ENCODE data around the gene PYGO2.
"Not testable (repeated sequence)": the region's sequence is repeated elsewhere in the genome, so short reads cannot be mapped to it uniquely, and the experiment has no call there.

Gene PYGO2

GRCh38 chr1:154989195-154989860 is 27.7 kb upstream of the PYGO2 start:
- Histone ChIP-seq H3K4me3 (ENCODE audit: control insufficient read depth in 1 of 7, extremely low read depth in 1 of 7, insufficient read depth in 4 of 7, low read depth in 2 of 7, low read length in 6 of 7) (no peak overlapping the region), H3K27me3 (replicated peaks in 2 of 5; ENCODE audit: control insufficient read depth in 4 of 5, insufficient read depth in 5 of 5, low read length in 4 of 5) (no peaks in the 10 kb centered on the region), H3K4me1 (ENCODE audit: control extremely low read depth in 1 of 4, control insufficient read depth in 4 of 4, insufficient read depth in 4 of 4, low read length in 3 of 4) (peaks cover 0 to 19% (median 7%) of the 10 kb centered on the region in 4 experiments), H3K9me3 (ENCODE audit: control extremely low read depth in 1 of 5, control insufficient read depth in 4 of 5, insufficient read depth in 2 of 5, low read depth in 1 of 5, low read length in 4 of 5) (no peaks in the 10 kb centered on the region), H3K36me3 (ENCODE audit: control insufficient read depth in 4 of 4, insufficient read depth in 4 of 4, low read length in 3 of 4) (peaks cover 6 to 49% (median 34%) of the 10 kb centered on the region in 4 experiments), H3K27ac (ENCODE audit: insufficient read depth in 1 of 2, low read depth in 1 of 2, low read length in 2 of 2, poor library complexity in 1 of 2, severe bottlenecking in 2 of 2) (no peak overlapping the region)
- DNase-seq, result no peak
- ChIA-PET CTCF (interaction anchor here (1.0 to 20.2 kb wide), 7 partner anchors 8 to 70 kb away, joined by 4 to 320 read pairs (median 6); partner anchors contain the start of genes LENEP and ZBTB7B), POLR2A (no interaction called here)
- 100% methylated on average over 2 of the region's 3 CpGs for WGBS (ENCODE audit: insufficient coverage)

- Histone ChIP-seq H3K4me1 (ENCODE audit: control extremely low read depth in 1 of 4, control insufficient read depth in 4 of 4, insufficient read depth in 4 of 4, low read length in 3 of 4) (peaks cover 4 to 21% (median 12%) of the 10 kb centered on the region in 4 experiments), H3K27me3 (replicated peaks in 2 of 5; ENCODE audit: control insufficient read depth in 4 of 5, insufficient read depth in 5 of 5, low read length in 4 of 5) (no peaks in the 10 kb centered on the region), H3K27ac (ENCODE audit: insufficient read depth in 1 of 2, low read depth in 1 of 2, low read length in 2 of 2, poor library complexity in 1 of 2, severe bottlenecking in 2 of 2) (no peak overlapping the region), H3K36me3 (ENCODE audit: control insufficient read depth in 4 of 4, insufficient read depth in 4 of 4, low read length in 3 of 4) (peaks cover 6 to 49% (median 34%) of the 10 kb centered on the region in 4 experiments), H3K4me3 (ENCODE audit: control insufficient read depth in 1 of 7, extremely low read depth in 1 of 7, insufficient read depth in 4 of 7, low read depth in 2 of 7, low read length in 6 of 7) (no peak overlapping the region), H3K9me3 (ENCODE audit: control extremely low read depth in 1 of 5, control insufficient read depth in 4 of 5, insufficient read depth in 2 of 5, low read depth in 1 of 5, low read length in 4 of 5) (no peaks in the 10 kb centered on the region)
- peak in 1 of 3 donors; percentile 32 for DNase-seq
- 98% methylated on average over 16 of the region's 17 CpGs for WGBS (ENCODE audit: insufficient coverage)
- ChIA-PET CTCF (interaction anchor here (0.7 to 20.2 kb wide), 11 partner anchors 10 to 71 kb away, joined by 3 to 320 read pairs (median 6); partner anchors contain the start of genes CKS1B, LENEP, PYGO2 and ZBTB7B), POLR2A (no interaction called here)
Measured at GRCh38 chr1:154988058-154988954, 26.7 kb upstream of the PYGO2 start.

GRCh38 chr1:154987326-154987725 is 25.7 kb upstream of the PYGO2 start:
- POLR2A ChIA-PET, result interaction anchor here (0.7 kb wide), 1 partner anchor 360 kb away, joined by 4 read pairs; no protein-coding TSS in a partner anchor

GRCh38 chr1:154986736-154987135 is 25.2 kb upstream of the PYGO2 start:
- CTCF ChIA-PET, result interaction anchor here (1.2 to 20.2 kb wide), 5 partner anchors 8 to 65 kb away, joined by 3 to 320 read pairs (median 13); partner anchors contain the start of genes LENEP and ZBTB7B
- not testable (repeated sequence) for DNase-seq; H3K27me3 ChIP-seq (replicated peaks in 2 of 5; ENCODE audit: control insufficient read depth in 4 of 5, insufficient read depth in 5 of 5, low read length in 4 of 5); H3K27ac ChIP-seq (ENCODE audit: insufficient read depth in 1 of 2, low read depth in 1 of 2, low read length in 2 of 2, poor library complexity in 1 of 2, severe bottlenecking in 2 of 2); H3K9me3 ChIP-seq (ENCODE audit: control extremely low read depth in 1 of 5, control insufficient read depth in 4 of 5, insufficient read depth in 2 of 5, low read depth in 1 of 5, low read length in 4 of 5); H3K4me3 ChIP-seq (ENCODE audit: control insufficient read depth in 1 of 7, extremely low read depth in 1 of 7, insufficient read depth in 4 of 7, low read depth in 2 of 7, low read length in 6 of 7)
- peaks cover 9 to 24% (median 17%) of the 10 kb centered on the region in 4 experiments for H3K4me1 ChIP-seq (ENCODE audit: control extremely low read depth in 1 of 4, control insufficient read depth in 4 of 4, insufficient read depth in 4 of 4, low read length in 3 of 4)
- WGBS (ENCODE audit: insufficient coverage), result 100% methylated on average over 1 of the region's 4 CpGs
- peaks cover 6 to 42% (median 31%) of the 10 kb centered on the region in 4 experiments for H3K36me3 ChIP-seq (ENCODE audit: control insufficient read depth in 4 of 4, insufficient read depth in 4 of 4, low read length in 3 of 4)
- POLR2A ChIA-PET, result interaction anchor here (0.7 kb wide), 1 partner anchor 359 kb away, joined by 4 read pairs; no protein-coding TSS in a partner anchor

More at GRCh38 chr1:154987326-154987725, 25.7 kb upstream of the PYGO2 start:
- Histone ChIP-seq H3K27me3 (replicated peaks in 2 of 5; ENCODE audit: control insufficient read depth in 4 of 5, insufficient read depth in 5 of 5, low read length in 4 of 5) (no peaks in the 10 kb centered on the region), H3K4me3 (ENCODE audit: control insufficient read depth in 1 of 7, extremely low read depth in 1 of 7, insufficient read depth in 4 of 7, low read depth in 2 of 7, low read length in 6 of 7) (no peak overlapping the region), H3K36me3 (ENCODE audit: control insufficient read depth in 4 of 4, insufficient read depth in 4 of 4, low read length in 3 of 4) (peaks cover 6 to 42% (median 31%) of the 10 kb centered on the region in 4 experiments), H3K4me1 (ENCODE audit: control extremely low read depth in 1 of 4, control insufficient read depth in 4 of 4, insufficient read depth in 4 of 4, low read length in 3 of 4) (peaks cover 8 to 19% (median 16%) of the 10 kb centered on the region in 4 experiments), H3K27ac (ENCODE audit: insufficient read depth in 1 of 2, low read depth in 1 of 2, low read length in 2 of 2, poor library complexity in 1 of 2, severe bottlenecking in 2 of 2) (no peak overlapping the region), H3K9me3 (ENCODE audit: control extremely low read depth in 1 of 5, control insufficient read depth in 4 of 5, insufficient read depth in 2 of 5, low read depth in 1 of 5, low read length in 4 of 5) (no peaks in the 10 kb centered on the region)
- CTCF ChIA-PET, result interaction anchor here (1.1 to 20.2 kb wide), 9 partner anchors 9 to 72 kb away, joined by 3 to 320 read pairs (median 8); partner anchors contain the start of genes CKS1B, LENEP, PYGO2 and ZBTB7B
- no peak for DNase-seq
- 95% methylated on average over 4 of the region's 6 CpGs for WGBS (ENCODE audit: insufficient coverage)

- peak overlapping the region; percentile 76 to 83 for H3K27ac ChIP-seq (ENCODE audit: insufficient read depth in 1 of 2, low read depth in 1 of 2, low read length in 2 of 2, poor library complexity in 1 of 2, severe bottlenecking in 2 of 2)
- no peaks in the 10 kb centered on the region for H3K27me3 ChIP-seq (replicated peaks in 2 of 5; ENCODE audit: control insufficient read depth in 4 of 5, insufficient read depth in 5 of 5, low read length in 4 of 5)
- 16% methylated on average over 8 of the region's 17 CpGs for WGBS (ENCODE audit: insufficient coverage)
- H3K4me3 ChIP-seq (ENCODE audit: control insufficient read depth in 1 of 7, extremely low read depth in 1 of 7, insufficient read depth in 4 of 7, low read depth in 2 of 7, low read length in 6 of 7), result peak overlapping the region in 6 of 7 experiments; percentile 76 to 99 (median 81)
- no peak for DNase-seq
- H3K36me3 ChIP-seq (ENCODE audit: control insufficient read depth in 4 of 4, insufficient read depth in 4 of 4, low read length in 3 of 4), result peaks cover 3 to 29% (median 20%) of the 10 kb centered on the region in 4 experiments
- ChIA-PET POLR2A (interaction anchor here (0.6 to 1.0 kb wide), 3 partner anchors 10 to 541 kb away, joined by 3 to 4 read pairs (median 3); partner anchors contain the start of gene SHC1), CTCF (interaction anchor here (1.0 to 20.2 kb wide), 6 partner anchors 10 to 47 kb away, joined by 3 to 320 read pairs (median 7); partner anchors contain the start of genes CKS1B, LENEP, PBXIP1 and PMVK)
- H3K4me1 ChIP-seq (ENCODE audit: control extremely low read depth in 1 of 4, control insufficient read depth in 4 of 4, insufficient read depth in 4 of 4, low read length in 3 of 4), result peaks cover 9 to 24% (median 23%) of the 10 kb centered on the region in 4 experiments
- H3K9me3 ChIP-seq (ENCODE audit: control extremely low read depth in 1 of 5, control insufficient read depth in 4 of 5, insufficient read depth in 2 of 5, low read depth in 1 of 5, low read length in 4 of 5), result no peaks in the 10 kb centered on the region
Measured at GRCh38 chr1:154983776-154984466, 22.3 kb upstream of the PYGO2 start.

All from common myeloid progenitor, CD34-positive (primary cell).